ENCODE measurements around the gene ADGRE2. TPM values are rescaled to one million over a fixed set of nuclear protein-coding genes. Genes with fewer than 3 reads are reported as not detected.

The ADGRE2 gene
- total and polyA plus RNA-seq, 2 experiments from 2014 or later = 2.4 TPM

DNA sequence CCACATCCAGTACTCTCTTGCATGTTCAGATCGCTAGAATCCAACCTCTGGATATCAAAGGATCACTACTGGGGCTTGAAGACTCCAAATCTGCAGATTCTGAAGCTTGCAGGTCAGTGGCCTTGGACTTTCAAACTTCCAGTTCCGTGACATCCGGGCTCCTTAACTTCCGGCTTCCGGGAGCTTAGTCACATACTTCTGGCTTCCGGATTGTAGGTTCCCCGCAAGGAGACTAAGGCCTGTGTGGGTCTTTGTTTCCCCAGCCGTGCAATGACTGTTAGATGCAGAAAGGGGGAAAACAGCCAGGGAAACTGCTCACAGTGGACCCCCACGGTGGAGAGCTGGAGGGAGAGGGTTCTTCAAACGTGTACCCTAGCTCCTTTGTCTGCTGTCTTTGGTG lies 47.2 kb downstream of the ADGRE2 start:
- no peaks in the 10 kb centered on the region for H3K4me1 ChIP-seq (ENCODE audit: insufficient read depth)
- peaks cover 40% of the 10 kb centered on the region for H3K36me3 Mint-ChIP-seq (ENCODE audit: low read depth)
- ATAC-seq (no peak), DNase-seq (ENCODE audit: low spot score) (peak; percentile 20)
- H3K27ac ChIP-seq (ENCODE audit: low read depth) = no peak overlapping the region
- no peak overlapping the region for H3K4me3 ChIP-seq
- H3K4me3 Mint-ChIP-seq = no peak overlapping the region
- H2AFZ ChIP-seq = 0 out of 2 replicates have a peak overlapping the region, but pooled peaks have one; percentile 76
- TF ChIP-seq EZH2 (IDR thresholded peaks at IDR 0.05; ENCODE audit: low read depth, unreplicated experiment) (no peak), EZH2phosphoT487 (IDR thresholded peaks at IDR 0.05; ENCODE audit: unreplicated experiment) (no peak), REST (IDR thresholded peaks at IDR 0.05; ENCODE audit: unreplicated experiment) (no peak), JUNB (IDR thresholded peaks at IDR 0.05; ENCODE audit: unreplicated experiment) (no peak), ZNF331 (CRISPR knock-in tag; IDR thresholded peaks at IDR 0.05; ENCODE audit: low read depth) (no peak), ZNF114 (CRISPR knock-in tag; IDR thresholded peaks at IDR 0.05) (no peak), NANOG (IDR thresholded peaks at IDR 0.05; ENCODE audit: borderline replicate concordance) (no peak), CREB1 (CRISPR knock-in tag; IDR thresholded peaks at IDR 0.05; ENCODE audit: low read depth) (no peak), POLR2AphosphoS5 (IDR thresholded peaks at IDR 0.05; ENCODE audit: low read depth) (no peak), STAT1 (IDR thresholded peaks at IDR 0.05; ENCODE audit: unreplicated experiment) (no peak)
- TF ChIP-seq, protein P1, sequence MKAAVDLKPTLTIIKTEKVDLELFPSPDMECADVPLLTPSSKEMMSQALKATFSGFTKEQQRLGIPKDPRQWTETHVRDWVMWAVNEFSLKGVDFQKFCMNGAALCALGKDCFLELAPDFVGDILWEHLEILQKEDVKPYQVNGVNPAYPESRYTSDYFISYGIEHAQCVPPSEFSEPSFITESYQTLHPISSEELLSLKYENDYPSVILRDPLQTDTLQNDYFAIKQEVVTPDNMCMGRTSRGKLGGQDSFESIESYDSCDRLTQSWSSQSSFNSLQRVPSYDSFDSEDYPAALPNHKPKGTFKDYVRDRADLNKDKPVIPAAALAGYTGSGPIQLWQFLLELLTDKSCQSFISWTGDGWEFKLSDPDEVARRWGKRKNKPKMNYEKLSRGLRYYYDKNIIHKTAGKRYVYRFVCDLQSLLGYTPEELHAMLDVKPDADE (IDR thresholded peaks at IDR 0.05) = no peak
- TF ChIP-seq, protein P2, sequence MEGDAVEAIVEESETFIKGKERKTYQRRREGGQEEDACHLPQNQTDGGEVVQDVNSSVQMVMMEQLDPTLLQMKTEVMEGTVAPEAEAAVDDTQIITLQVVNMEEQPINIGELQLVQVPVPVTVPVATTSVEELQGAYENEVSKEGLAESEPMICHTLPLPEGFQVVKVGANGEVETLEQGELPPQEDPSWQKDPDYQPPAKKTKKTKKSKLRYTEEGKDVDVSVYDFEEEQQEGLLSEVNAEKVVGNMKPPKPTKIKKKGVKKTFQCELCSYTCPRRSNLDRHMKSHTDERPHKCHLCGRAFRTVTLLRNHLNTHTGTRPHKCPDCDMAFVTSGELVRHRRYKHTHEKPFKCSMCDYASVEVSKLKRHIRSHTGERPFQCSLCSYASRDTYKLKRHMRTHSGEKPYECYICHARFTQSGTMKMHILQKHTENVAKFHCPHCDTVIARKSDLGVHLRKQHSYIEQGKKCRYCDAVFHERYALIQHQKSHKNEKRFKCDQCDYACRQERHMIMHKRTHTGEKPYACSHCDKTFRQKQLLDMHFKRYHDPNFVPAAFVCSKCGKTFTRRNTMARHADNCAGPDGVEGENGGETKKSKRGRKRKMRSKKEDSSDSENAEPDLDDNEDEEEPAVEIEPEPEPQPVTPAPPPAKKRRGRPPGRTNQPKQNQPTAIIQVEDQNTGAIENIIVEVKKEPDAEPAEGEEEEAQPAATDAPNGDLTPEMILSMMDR (conservative IDR thresholded peaks at IDR 0.05; ENCODE audit: low read depth in 2 of 2) = no peak
- TF ChIP-seq, protein P3, sequence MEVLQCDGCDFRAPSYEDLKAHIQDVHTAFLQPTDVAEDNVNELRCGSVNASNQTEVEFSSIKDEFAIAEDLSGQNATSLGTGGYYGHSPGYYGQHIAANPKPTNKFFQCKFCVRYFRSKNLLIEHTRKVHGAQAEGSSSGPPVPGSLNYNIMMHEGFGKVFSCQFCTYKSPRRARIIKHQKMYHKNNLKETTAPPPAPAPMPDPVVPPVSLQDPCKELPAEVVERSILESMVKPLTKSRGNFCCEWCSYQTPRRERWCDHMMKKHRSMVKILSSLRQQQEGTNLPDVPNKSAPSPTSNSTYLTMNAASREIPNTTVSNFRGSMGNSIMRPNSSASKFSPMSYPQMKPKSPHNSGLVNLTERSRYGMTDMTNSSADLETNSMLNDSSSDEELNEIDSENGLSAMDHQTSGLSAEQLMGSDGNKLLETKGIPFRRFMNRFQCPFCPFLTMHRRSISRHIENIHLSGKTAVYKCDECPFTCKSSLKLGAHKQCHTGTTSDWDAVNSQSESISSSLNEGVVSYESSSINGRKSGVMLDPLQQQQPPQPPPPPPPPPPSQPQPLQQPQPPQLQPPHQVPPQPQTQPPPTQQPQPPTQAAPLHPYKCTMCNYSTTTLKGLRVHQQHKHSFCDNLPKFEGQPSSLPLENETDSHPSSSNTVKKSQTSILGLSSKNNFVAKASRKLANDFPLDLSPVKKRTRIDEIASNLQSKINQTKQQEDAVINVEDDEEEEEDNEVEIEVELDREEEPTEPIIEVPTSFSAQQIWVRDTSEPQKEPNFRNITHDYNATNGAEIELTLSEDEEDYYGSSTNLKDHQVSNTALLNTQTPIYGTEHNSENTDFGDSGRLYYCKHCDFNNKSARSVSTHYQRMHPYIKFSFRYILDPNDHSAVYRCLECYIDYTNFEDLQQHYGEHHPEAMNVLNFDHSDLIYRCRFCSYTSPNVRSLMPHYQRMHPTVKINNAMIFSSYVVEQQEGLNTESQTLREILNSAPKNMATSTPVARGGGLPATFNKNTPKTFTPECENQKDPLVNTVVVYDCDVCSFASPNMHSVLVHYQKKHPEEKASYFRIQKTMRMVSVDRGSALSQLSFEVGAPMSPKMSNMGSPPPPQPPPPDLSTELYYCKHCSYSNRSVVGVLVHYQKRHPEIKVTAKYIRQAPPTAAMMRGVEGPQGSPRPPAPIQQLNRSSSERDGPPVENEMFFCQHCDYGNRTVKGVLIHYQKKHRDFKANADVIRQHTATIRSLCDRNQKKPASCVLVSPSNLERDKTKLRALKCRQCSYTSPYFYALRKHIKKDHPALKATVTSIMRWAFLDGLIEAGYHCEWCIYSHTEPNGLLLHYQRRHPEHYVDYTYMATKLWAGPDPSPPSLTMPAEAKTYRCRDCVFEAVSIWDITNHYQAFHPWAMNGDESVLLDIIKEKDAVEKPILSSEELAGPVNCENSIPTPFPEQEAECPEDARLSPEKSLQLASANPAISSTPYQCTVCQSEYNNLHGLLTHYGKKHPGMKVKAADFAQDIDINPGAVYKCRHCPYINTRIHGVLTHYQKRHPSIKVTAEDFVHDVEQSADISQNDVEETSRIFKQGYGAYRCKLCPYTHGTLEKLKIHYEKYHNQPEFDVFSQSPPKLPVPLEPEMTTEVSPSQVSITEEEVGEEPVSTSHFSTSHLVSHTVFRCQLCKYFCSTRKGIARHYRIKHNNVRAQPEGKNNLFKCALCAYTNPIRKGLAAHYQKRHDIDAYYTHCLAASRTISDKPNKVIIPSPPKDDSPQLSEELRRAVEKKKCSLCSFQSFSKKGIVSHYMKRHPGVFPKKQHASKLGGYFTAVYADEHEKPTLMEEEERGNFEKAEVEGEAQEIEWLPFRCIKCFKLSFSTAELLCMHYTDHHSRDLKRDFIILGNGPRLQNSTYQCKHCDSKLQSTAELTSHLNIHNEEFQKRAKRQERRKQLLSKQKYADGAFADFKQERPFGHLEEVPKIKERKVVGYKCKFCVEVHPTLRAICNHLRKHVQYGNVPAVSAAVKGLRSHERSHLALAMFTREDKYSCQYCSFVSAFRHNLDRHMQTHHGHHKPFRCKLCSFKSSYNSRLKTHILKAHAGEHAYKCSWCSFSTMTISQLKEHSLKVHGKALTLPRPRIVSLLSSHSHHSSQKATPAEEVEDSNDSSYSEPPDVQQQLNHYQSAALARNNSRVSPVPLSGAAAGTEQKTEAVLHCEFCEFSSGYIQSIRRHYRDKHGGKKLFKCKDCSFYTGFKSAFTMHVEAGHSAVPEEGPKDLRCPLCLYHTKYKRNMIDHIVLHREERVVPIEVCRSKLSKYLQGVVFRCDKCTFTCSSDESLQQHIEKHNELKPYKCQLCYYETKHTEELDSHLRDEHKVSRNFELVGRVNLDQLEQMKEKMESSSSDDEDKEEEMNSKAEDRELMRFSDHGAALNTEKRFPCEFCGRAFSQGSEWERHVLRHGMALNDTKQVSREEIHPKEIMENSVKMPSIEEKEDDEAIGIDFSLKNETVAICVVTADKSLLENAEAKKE (CRISPR knock-in tag; IDR thresholded peaks at IDR 0.05) = no peak
- no peaks in the 10 kb centered on the region for H4K20me1 ChIP-seq (replicated peaks; ENCODE audit: insufficient read depth)
- H3K4me1 Mint-ChIP-seq = no peaks in the 10 kb centered on the region
- H3K27ac Mint-ChIP-seq = no peak overlapping the region
- no peaks in the 10 kb centered on the region for H3F3A ChIP-seq (replicated peaks; ENCODE audit: low read depth)
- no peaks in the 10 kb centered on the region for H3K9me2 ChIP-seq (ENCODE audit: insufficient read depth)
- no peaks in the 10 kb centered on the region for H3K27me3 ChIP-seq (ENCODE audit: insufficient read depth)
- H3K4me2 ChIP-seq = no peak overlapping the region
- no peaks in the 10 kb centered on the region for H3K36me3 ChIP-seq (ENCODE audit: insufficient read depth)
- peaks cover 89% of the 10 kb centered on the region for H3K9me3 Mint-ChIP-seq
- no peaks in the 10 kb centered on the region for H3K79me2 ChIP-seq (replicated peaks; ENCODE audit: insufficient read depth)
- H3K27me3 Mint-ChIP-seq (ENCODE audit: insufficient read depth, low read depth, poor library complexity) = no peaks in the 10 kb centered on the region

Data from GM23338 (cell line).